Fibroblast of skin of left quadriceps (primary cell): ENCODE measurements around the gene HOXA11.
A peak's percentile ranks its signal among the peaks of the same experiment; 100 is the strongest.

ENCODE experiments used
- DNase-seq, 2 experiments: peaks; one replicate each; pipeline ENCODE4 v3.0.0-alpha.2; 2013; ENCODE audit warnings: low read depth in 2 of 2

HOXA11 gene

GRCh38 chr7:27158436-27159265 lies 26.4 kb downstream of the HOXA11 start:
- no peak for DNase-seq

- DNase-seq = no peak
Measured at GRCh38 chr7:27157702-27158431, 27.2 kb downstream of the HOXA11 start.

- DNase-seq = no peak
Measured at GRCh38 chr7:27156916-27157701, 27.9 kb downstream of the HOXA11 start.

- no peak for DNase-seq
Measured at GRCh38 chr7:27156508-27156898, 28.5 kb downstream of the HOXA11 start, which contains the start of gene HOXA7. Gene HOXA7, minus strand, starts transcription at chr7:27156675. Its CDS starts 130 bp downstream, at chr7:27156545.

- DNase-seq = no peak
Measured at GRCh38 chr7:27155816-27156507, 29.1 kb downstream of the HOXA11 start.

- no peak for DNase-seq
Measured at GRCh38 chr7:27154901-27155815, 29.9 kb downstream of the HOXA11 start.

GRCh38 chr7:27154369-27154768 lies 30.7 kb downstream of the HOXA11 start:
- DNase-seq = no peak

- DNase-seq = no peak
Measured at GRCh38 chr7:27153526-27153925, 31.5 kb downstream of the HOXA11 start.

- no peak for DNase-seq
Measured at GRCh38 chr7:27152816-27153442, 32.1 kb downstream of the HOXA11 start.

- peak; percentile 77 to 78 for DNase-seq
Measured at GRCh38 chr7:27151931-27152815, 32.9 kb downstream of the HOXA11 start, which contains the start of gene HOXA3. Gene HOXA3, minus strand, starts transcription at chr7:27152583. Its CDS starts 41,943 bp downstream, at chr7:27110640.

GRCh38 chr7:27151341-27151930 lies 33.6 kb downstream of the HOXA11 start:
- no peak for DNase-seq

- no peak for DNase-seq
Measured at GRCh38 chr7:27150568-27151340, 34.3 kb downstream of the HOXA11 start.

- no peak for DNase-seq
Measured at GRCh38 chr7:27149842-27150567, 35.0 kb downstream of the HOXA11 start.

GRCh38 chr7:27148756-27149641 lies 36.0 kb downstream of the HOXA11 start:
- DNase-seq = no peak

GRCh38 chr7:27148031-27148755 lies 36.8 kb downstream of the HOXA11 start:
- no peak for DNase-seq
